ENCODE results near the gene CRAT.
"Not testable (repeated sequence)": the region's sequence is repeated elsewhere in the genome, so short reads cannot be mapped to it uniquely, and the experiment has no call there.

Gene CRAT

GRCh38 chr9:129124506-129125069 is 14.0 kb upstream of the CRAT start:
- no peaks in the 10 kb centered on the region for H3K27me3 ChIP-seq (ENCODE audit: insufficient read depth, low read length)
- no peak overlapping the region for H3K27ac ChIP-seq (ENCODE audit: low read depth, low read length)
- H3K4me3 ChIP-seq (ENCODE audit: low read length), result no peak overlapping the region
- H3K4me1 ChIP-seq (ENCODE audit: insufficient read depth, low read length), result peaks cover 18% of the 10 kb centered on the region
- H3K9ac ChIP-seq (ENCODE audit: low read depth, low read length), result no peak overlapping the region
- H3K36me3 ChIP-seq (ENCODE audit: insufficient read depth, low read length), result peaks cover 52% of the 10 kb centered on the region
- 87% methylated on average over 3 of the region's 3 CpGs for WGBS
- H3K9me3 ChIP-seq (ENCODE audit: insufficient read depth, low read depth, low read length), result no peaks in the 10 kb centered on the region

- H3K27me3 ChIP-seq (ENCODE audit: insufficient read depth, low read length); H3K27ac ChIP-seq (ENCODE audit: low read depth, low read length); H3K9me3 ChIP-seq (ENCODE audit: insufficient read depth, low read depth, low read length); H3K4me3 ChIP-seq (ENCODE audit: low read length); H3K9ac ChIP-seq (ENCODE audit: low read depth, low read length): not testable (repeated sequence)
- Histone ChIP-seq H3K4me1 (ENCODE audit: insufficient read depth, low read length) (peaks cover 18% of the 10 kb centered on the region), H3K36me3 (ENCODE audit: insufficient read depth, low read length) (peaks cover 43% of the 10 kb centered on the region)
- 96% methylated on average over 15 of the region's 15 CpGs for WGBS
Observed at GRCh38 chr9:129122976-129123375, 12.4 kb upstream of the CRAT start.

DNA sequence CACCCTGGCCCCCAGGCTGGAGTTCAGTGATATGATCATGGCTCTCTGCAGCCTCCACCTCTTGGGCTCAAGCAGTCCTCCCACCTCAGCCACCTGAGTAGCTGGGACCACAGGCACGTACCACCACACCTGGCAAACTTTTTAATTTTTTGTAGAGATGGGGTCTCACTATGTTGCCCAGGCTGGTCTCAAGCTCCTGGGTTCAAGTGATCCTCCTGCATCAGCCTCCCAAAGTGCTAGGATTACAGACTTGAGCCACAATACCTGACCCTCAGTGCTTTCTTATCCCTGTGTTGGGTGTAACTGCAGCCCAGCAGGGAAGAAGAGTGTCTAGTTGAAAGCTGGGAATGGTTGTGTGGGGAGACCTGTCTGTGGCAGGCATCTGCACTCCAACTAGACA is 11.5 kb upstream of the CRAT start:
- 100% methylated on average over 1 of the region's 1 CpG for WGBS

DNA sequence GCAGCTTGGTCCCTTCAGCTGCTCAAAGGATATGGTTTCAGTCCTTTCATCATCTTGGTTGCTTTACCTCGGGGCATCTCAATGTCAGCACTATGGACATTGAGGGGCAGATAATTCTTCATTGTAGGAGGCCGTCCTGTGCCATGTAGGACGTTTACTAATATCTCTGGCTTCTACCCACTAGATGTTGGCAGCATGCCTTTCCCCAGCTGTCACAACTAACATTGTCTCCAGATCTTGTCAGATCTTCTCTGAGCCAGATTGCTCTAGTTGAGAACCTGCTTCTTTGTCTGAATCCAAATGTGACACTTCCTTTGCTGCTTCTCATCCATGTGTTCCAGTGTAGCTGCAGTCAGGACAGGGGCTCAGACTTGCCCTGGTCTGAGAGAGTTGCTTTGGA is 10.9 kb upstream of the CRAT start:
- H3K4me3 ChIP-seq (ENCODE audit: low read length), result no peak overlapping the region
- 95% methylated on average over 3 of the region's 3 CpGs for WGBS
- no peak overlapping the region for H3K27ac ChIP-seq (ENCODE audit: low read depth, low read length)
- H3K9me3 ChIP-seq (ENCODE audit: insufficient read depth, low read depth, low read length), result no peaks in the 10 kb centered on the region
- no peaks in the 10 kb centered on the region for H3K27me3 ChIP-seq (ENCODE audit: insufficient read depth, low read length)
- H3K9ac ChIP-seq (ENCODE audit: low read depth, low read length), result no peak overlapping the region
- peaks cover 5% of the 10 kb centered on the region; the same call in 1 of the 2 replicates for H3K4me1 ChIP-seq (ENCODE audit: insufficient read depth, low read length)
- H3K36me3 ChIP-seq (ENCODE audit: insufficient read depth, low read length), result peaks cover 38% of the 10 kb centered on the region

More for the DNA sequence above, 11.5 kb upstream of the CRAT start:
- Histone ChIP-seq H3K9ac (ENCODE audit: low read depth, low read length) (no peak overlapping the region), H3K4me3 (ENCODE audit: low read length) (no peak overlapping the region), H3K36me3 (ENCODE audit: insufficient read depth, low read length) (peaks cover 38% of the 10 kb centered on the region), H3K27ac (ENCODE audit: low read depth, low read length) (no peak overlapping the region), H3K27me3 (ENCODE audit: insufficient read depth, low read length) (no peaks in the 10 kb centered on the region), H3K4me1 (ENCODE audit: insufficient read depth, low read length) (peaks cover 11% of the 10 kb centered on the region), H3K9me3 (ENCODE audit: insufficient read depth, low read depth, low read length) (no peaks in the 10 kb centered on the region)

DNA sequence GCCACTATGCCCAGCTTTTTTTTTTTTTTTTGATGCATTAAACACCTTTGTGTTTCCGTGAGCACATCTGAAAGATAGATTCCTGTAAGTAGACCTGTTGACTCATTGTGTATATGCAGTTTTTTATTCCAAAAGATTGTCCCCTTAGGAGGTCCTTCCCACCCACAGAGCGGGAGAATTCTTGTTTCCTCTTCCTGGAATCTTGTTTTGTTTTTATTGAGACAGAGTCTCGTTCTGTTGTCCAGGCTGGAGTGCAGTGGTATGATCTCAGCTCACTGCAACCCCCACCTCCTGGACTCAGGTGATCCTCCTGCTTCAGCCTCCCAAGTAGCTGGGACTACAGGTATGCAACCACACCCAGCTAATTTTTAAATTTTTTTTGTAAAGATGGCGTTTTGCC is 8.2 kb upstream of the CRAT start:
- no peak overlapping the region for H3K27ac ChIP-seq (ENCODE audit: low read depth, low read length)
- peaks cover 28% of the 10 kb centered on the region for H3K36me3 ChIP-seq (ENCODE audit: insufficient read depth, low read length)
- WGBS, result 97% methylated on average over 4 of the region's 4 CpGs
- H3K27me3 ChIP-seq (ENCODE audit: insufficient read depth, low read length), result no peaks in the 10 kb centered on the region
- no peak overlapping the region for H3K4me3 ChIP-seq (ENCODE audit: low read length)
- H3K9ac ChIP-seq (ENCODE audit: low read depth, low read length), result no peak overlapping the region
- no peaks in the 10 kb centered on the region for H3K9me3 ChIP-seq (ENCODE audit: insufficient read depth, low read depth, low read length)
- no peaks in the 10 kb centered on the region for H3K4me1 ChIP-seq (ENCODE audit: insufficient read depth, low read length)

- H3K9me3 ChIP-seq (ENCODE audit: insufficient read depth, low read depth, low read length), result no peaks in the 10 kb centered on the region
- H3K36me3 ChIP-seq (ENCODE audit: insufficient read depth, low read length), result no peaks in the 10 kb centered on the region
- WGBS, result 94% methylated on average over 17 of the region's 17 CpGs
- H3K27ac ChIP-seq (ENCODE audit: low read depth, low read length), result no peak overlapping the region
- 0 out of 2 replicates have a peak, but pooled peaks cover 3% of the 10 kb centered on the region for H3K4me1 ChIP-seq (ENCODE audit: insufficient read depth, low read length)
- no peak overlapping the region for H3K9ac ChIP-seq (ENCODE audit: low read depth, low read length)
- H3K27me3 ChIP-seq (ENCODE audit: insufficient read depth, low read length), result peaks cover 16% of the 10 kb centered on the region
- no peak overlapping the region for H3K4me3 ChIP-seq (ENCODE audit: low read length)
Observed at GRCh38 chr9:129113645-129114304, 3.2 kb upstream of the CRAT start.

DNA sequence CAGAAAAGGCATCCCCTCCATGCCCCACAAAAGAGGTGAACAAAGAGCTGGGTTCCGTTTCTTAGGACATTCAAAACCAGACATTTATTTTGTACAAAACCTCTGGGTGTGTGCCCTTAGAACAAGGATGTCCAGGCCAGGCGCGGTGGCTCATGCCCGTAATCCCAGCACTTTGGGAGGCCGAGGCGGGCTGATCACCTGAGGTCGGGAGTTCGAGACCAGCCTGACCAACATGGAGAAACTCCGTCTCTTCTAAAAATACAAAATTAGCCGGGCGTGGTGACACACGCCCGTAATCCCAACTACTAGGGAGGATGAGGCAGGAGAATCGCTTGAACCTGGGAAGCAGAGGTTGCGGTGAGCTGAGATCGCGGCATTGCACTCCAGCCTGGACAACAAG is 1.9 kb upstream of the CRAT start:
- peak overlapping the region; percentile 66 for H3K4me3 ChIP-seq (ENCODE audit: low read length)
- not testable (repeated sequence) for H3K27ac ChIP-seq (ENCODE audit: low read depth, low read length); H3K9me3 ChIP-seq (ENCODE audit: insufficient read depth, low read depth, low read length); H3K36me3 ChIP-seq (ENCODE audit: insufficient read depth, low read length); H3K4me1 ChIP-seq (ENCODE audit: insufficient read depth, low read length)
- 95% methylated on average over 17 of the region's 17 CpGs for WGBS
- H3K9ac ChIP-seq (ENCODE audit: low read depth, low read length), result peak overlapping the region; percentile 96
- peaks cover 21% of the 10 kb centered on the region for H3K27me3 ChIP-seq (ENCODE audit: insufficient read depth, low read length)

- Histone ChIP-seq H3K4me1 (ENCODE audit: insufficient read depth, low read length) (0 out of 2 replicates have a peak, but pooled peaks cover 3% of the 10 kb centered on the region), H3K36me3 (ENCODE audit: insufficient read depth, low read length) (no peaks in the 10 kb centered on the region), H3K9ac (ENCODE audit: low read depth, low read length) (peak overlapping the region; percentile 96), H3K9me3 (ENCODE audit: insufficient read depth, low read depth, low read length) (no peaks in the 10 kb centered on the region), H3K27me3 (ENCODE audit: insufficient read depth, low read length) (peaks cover 21% of the 10 kb centered on the region), H3K4me3 (ENCODE audit: low read length) (peak overlapping the region; percentile 66), H3K27ac (ENCODE audit: low read depth, low read length) (peak overlapping the region; percentile 95)
- WGBS, result 1% methylated on average over 35 of the region's 37 CpGs
Observed at GRCh38 chr9:129111528-129112151, 1.0 kb upstream of the CRAT start.

- H3K9me3 ChIP-seq (ENCODE audit: insufficient read depth, low read depth, low read length), result no peaks in the 10 kb centered on the region
- H3K9ac ChIP-seq (ENCODE audit: low read depth, low read length), result peak overlapping the region; percentile 40
- H3K27me3 ChIP-seq (ENCODE audit: insufficient read depth, low read length), result peaks cover 21% of the 10 kb centered on the region
- H3K36me3 ChIP-seq (ENCODE audit: insufficient read depth, low read length), result no peaks in the 10 kb centered on the region
- H3K4me1 ChIP-seq (ENCODE audit: insufficient read depth, low read length), result 0 out of 2 replicates have a peak, but pooled peaks cover 3% of the 10 kb centered on the region
- H3K27ac ChIP-seq (ENCODE audit: low read depth, low read length), result no peak overlapping the region
- H3K4me3 ChIP-seq (ENCODE audit: low read length), result peak overlapping the region; percentile 66
- 4% methylated on average over 64 of the region's 64 CpGs for WGBS
Observed at GRCh38 chr9:129109952-129110739, 447 bp downstream of the CRAT start.

DNA sequence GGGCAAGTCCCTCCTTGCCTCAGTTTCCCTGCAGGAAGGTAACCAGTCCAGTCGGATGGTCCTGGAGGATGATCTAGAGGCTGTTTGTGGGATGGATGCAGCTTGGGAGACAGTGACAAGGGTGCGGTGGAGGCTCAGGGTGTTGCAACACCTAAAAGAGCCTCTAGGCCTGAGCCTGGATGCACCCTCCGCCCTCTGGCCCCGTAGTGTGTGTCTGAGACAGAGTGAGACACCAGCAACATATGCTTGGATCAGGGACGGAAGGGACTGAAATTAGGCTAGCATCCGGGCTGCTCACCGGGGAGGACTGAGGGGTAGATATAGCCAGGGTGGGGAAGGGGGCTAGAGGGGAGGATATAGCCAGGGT is 1.1 kb downstream of the CRAT start:
- H3K4me1 ChIP-seq (ENCODE audit: insufficient read depth, low read length), result 0 out of 2 replicates have a peak, but pooled peaks cover 3% of the 10 kb centered on the region
- no peaks in the 10 kb centered on the region for H3K9me3 ChIP-seq (ENCODE audit: insufficient read depth, low read depth, low read length)
- H3K9ac ChIP-seq (ENCODE audit: low read depth, low read length), result no peak overlapping the region
- no peak overlapping the region for H3K27ac ChIP-seq (ENCODE audit: low read depth, low read length)
- 80% methylated on average over 7 of the region's 7 CpGs for WGBS
- peaks cover 21% of the 10 kb centered on the region for H3K27me3 ChIP-seq (ENCODE audit: insufficient read depth, low read length)
- no peak overlapping the region for H3K4me3 ChIP-seq (ENCODE audit: low read length)
- H3K36me3 ChIP-seq (ENCODE audit: insufficient read depth, low read length), result no peaks in the 10 kb centered on the region
